HG03342 (cell line): ENCODE measurements around the gene SLC25A38.
"Not testable (repeated sequence)": the region's sequence is repeated elsewhere in the genome, so short reads cannot be mapped to it uniquely, and the experiment has no call there.

Experiments
- ATAC-seq: cut with Tn5 transposase; IDR thresholded peaks from one replicate; pipeline ENCODE4 v1.9.1; 2021; ENCODE audit warnings: mild to moderate bottlenecking, moderate library complexity; ENCODE audit not compliant: unreplicated experiment

SLC25A38 gene

GRCh38 chr3:39383045-39383880, at the start of gene SLC25A38:
SLC25A38 (plus strand) TSS chr3:39383370; CDS start chr3:39383725, 355 bp downstream.
- peak; percentile 73 for ATAC-seq

DNA sequence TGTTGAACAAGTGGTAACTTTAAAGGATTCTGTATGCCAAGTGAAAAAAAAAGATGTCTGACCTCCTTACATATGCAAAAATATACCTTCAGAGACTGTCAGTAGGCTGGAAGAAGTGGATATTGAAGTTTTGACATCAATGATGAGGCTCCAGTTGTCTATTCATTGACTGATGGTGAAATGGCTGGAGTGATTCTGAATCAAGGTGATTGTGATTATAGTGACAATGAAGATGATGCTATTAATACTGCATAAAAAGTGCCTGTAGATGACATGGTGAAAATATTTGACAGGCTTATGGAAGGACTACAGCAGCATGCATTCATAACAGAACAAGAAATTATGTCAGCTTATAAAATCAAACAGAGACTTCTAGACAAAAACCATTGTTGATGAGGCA, 49.6 kb upstream of the SLC25A38 start:
- ATAC-seq = no peak

GRCh38 chr3:39334205-39334604, 49.0 kb upstream of the SLC25A38 start:
- no peak for ATAC-seq

GRCh38 chr3:39338201-39338600, 45.0 kb upstream of the SLC25A38 start:
- ATAC-seq = no peak

DNA sequence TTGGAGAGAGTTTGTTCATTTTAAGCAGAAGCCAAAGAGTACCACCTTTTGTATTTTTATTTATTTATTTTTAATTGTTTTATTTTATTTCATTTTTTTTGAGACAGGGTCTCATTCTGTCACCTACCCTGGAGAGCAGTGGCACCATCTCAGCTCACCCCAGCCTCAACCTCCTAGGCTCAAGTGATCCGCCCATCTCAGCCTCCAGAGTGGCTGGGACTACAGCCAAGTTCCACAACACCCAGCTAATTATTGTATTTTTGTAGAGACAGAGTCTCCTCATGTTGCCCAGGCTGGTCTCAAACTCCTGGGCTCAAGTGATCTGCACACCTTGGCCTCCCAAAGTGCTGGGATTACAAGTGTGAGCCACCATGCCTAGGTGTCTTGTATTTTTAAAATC, 44.1 kb upstream of the SLC25A38 start:
- no peak for ATAC-seq

DNA sequence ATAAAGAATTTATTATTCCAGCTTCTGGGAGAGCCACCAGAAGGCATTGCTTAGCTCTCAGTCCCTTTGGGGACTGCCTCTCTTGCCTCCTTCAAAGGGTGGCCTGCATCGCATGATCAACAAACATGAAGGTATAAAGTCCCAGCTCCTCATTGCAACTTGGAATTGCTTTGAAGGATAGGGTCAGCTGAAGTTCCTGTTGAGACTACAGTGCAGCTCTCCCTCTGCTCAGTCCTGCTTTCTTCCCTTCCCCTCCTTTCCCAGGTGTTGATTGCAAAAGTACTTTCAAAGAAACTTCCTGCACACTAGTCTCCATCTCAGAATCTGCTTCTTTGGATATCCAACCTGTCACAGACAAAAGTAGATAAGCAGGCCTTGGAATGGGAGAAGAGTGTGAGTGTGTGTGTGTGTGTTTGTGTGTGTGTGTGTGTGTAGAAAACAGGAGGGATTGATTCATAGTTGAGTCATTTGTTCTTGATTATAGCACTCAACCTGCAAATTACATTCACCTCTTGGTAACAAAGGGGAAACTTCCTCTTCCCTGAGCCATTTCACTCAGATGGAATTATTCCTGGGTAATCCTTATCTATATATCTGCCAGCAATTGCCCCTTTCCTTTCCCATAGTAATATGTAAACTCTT, 40.0 kb upstream of the SLC25A38 start:
- no peak for ATAC-seq

DNA sequence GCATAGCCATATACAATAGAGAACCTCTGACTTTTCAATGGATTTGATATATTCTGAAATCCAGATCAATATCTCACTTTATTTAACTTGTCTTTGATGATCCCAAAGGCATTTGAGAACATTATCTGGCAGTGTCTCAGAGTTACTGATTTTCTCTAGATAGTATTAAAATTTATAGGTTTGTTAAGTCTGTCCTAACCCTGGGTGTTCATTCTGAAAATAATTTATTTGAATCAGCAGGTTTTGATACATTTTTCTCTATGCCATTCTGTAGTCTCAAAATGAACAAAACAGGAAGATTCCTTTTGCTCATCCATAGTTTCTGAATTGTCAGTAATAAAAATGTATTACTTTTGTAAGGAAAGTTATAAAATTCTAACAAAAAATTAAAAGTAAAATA, 39.4 kb upstream of the SLC25A38 start:
- no peak for ATAC-seq

DNA sequence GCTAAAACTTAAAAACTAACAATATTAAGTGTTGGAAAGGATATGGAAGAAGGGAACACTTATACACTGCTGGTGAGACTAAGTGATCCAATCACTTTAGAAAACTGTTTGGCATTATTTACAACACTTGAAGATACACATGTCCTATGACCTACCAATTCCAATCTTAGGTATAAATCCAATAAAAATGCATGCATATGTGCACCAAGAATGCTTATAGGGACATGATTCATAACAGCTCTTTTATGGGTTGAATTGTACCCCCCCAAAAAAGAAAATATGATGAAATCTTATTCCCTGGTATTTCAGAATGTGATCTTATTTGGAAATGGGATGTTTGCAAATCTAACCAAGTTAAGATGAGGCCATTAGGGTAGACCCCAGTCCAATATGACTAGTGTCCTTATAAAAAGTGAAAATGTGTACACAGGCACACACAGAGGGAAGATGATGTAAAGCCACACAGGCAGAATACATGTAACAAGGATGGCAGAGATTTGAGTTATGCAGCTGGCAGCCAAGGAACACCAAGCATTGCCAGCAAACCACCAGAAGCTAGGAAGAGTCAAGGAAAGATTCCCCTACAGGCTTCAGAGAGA, 38.3 kb upstream of the SLC25A38 start:
- no peak for ATAC-seq

DNA sequence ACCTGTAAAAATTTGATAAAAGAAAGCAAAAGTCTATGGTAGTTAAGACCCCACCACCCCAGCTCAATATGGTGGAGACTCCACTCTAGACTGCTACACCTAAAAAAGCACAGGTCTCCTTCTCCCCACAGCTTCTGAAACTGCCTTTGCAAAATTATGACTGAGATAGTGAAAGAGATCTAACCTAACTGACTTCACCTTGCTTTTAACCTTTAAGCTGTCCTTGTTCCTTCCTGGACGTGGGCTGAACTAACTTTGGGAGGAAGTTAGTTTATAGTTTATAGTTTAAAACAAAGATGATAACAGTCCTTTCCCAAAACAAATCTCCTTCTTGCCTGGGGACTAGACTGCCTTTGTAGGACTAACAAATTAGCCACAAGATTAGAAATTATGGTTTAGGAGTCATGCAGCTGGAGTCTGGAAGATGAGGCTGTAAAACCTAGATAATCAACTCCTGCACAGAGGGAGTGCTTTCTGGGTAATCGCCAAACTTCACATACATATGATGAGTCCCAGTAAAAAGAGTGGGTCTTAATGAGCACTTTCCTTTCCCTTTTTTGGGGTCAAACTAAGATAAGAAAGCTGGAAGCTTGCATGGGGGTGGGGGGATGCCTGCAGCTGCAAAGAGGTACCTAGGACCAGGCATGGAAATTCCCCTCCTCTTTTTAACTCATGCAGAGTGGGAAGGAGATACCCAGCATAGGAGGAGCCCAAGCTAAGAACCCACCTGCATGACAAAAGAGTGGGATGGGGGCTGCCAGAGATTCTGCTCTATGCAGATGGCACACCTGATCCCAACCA, 36.2 kb upstream of the SLC25A38 start:
- peak; percentile 85 for ATAC-seq

- ATAC-seq = no peak
Observed at GRCh38 chr3:39347586-39347876, 35.6 kb upstream of the SLC25A38 start.

DNA sequence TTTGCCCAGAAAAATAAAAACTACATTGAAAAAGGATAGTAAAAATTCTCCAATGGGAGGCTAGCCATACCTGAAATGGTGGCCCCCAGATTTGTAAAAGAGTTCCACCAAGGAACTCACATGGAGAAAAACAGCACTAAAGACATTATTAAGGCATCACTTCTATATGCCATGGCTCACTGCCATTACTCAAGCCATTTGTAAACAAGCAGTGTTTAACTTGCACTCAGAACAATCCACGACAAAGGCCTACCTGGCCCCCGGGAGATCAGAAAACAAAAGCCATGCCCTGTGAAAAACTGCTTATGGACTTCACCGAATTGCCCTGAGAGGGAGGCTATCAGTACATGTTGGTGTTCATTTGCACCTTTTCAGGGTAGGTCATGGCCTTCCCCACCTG, 34.1 kb upstream of the SLC25A38 start:
- no peak for ATAC-seq

DNA sequence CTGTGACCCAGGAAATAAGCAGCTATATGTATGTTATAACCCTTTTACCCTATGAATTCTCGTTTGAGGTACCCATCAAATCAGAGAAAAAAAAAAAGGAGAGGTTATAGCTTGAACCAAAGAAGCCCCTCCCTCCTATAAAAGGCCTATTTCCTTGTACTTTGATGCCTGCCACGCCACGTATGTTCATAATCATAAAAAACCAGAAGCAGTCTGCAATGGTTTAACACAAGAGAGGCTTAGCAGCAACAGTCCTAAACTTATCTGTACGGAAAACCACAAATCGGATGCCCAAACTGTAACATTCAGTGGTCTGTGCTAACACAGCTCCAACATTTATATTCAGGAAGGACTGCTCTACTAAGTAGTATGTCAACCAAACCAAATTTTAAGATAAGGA, 32.5 kb upstream of the SLC25A38 start:
- no peak for ATAC-seq

DNA sequence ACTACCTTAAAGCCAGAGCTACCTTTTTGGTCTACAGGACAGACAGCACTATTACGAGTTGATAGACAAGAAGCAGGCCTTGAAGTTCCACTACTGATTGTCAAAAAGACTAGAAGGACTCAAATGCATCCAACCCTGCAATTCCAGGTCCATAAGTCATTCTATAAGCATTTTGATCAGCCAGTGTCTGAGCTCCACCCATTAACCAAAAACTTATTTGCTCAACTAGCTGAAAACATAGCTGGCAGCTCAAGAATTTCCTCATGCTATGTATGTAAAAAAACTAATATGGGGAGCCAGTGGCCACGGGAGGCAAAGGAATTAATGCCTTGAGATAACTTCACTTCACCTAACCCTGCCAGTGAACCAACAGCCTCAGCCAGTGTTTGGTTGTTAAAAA, 32.0 kb upstream of the SLC25A38 start:
- not testable (repeated sequence) for ATAC-seq

- not testable (repeated sequence) for ATAC-seq
Observed at GRCh38 chr3:39353168-39353927, 29.8 kb upstream of the SLC25A38 start.

GRCh38 chr3:39358333-39358732, 24.8 kb upstream of the SLC25A38 start:
- ATAC-seq = no peak

GRCh38 chr3:39361252-39361927, 21.8 kb upstream of the SLC25A38 start:
- no peak for ATAC-seq

DNA sequence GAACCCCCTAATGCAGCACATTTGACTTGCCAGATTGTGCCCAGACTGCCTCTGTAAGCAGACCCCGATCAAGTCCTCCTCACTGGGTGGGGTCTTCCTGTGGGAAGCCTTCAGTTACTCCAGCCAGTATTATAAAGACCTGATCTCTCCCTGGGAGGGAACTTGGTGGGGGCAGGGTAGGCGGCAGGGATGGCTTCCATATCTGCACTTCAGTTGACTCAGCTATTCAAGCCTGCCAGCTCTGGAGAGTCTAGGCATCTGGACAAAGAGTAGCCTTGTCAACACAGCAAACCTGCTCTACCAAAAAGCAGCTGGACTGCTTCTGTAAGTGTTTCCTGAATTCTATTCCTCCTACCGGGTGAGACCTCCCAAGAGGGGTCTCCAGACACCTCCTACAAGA, 21.0 kb upstream of the SLC25A38 start:
- no peak for ATAC-seq

DNA sequence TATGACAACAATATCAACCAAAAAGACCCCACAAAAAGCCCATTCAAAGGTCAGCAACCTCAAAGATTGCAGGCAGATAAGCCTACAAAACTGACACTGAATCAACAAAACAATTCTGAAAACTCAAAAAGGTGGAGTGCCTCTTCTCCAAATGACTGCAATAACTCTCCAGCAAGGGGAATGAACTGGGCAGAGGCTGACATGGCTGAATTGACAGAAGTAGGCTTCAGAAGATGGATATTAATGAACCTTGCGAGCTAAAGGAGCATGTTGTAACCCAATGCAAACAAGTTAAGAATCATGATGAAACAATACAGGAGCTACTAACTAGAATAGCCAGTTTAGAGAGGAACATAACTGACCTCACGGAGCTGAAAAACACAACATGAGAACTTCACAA, 20.4 kb upstream of the SLC25A38 start:
- no peak for ATAC-seq

DNA sequence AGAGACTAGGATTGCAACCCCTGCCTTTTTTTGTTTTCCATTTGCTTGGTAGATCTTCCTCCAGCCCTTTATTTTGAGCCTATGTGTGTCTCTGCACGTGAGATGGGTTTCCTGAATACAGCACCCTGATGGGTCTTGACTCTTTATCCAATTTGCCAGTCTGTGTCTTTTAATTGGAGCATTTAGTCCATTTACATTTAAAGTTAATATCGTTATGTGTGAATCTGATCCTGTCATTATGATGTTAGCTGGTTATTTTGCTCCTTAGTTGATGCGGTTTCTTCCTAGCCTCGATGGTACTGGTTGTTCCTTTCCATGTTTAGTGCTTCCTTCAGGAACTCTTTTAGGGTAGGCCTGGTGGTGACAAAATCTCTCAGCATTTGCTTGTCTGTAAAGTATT, 12.7 kb upstream of the SLC25A38 start:
- ATAC-seq = not testable (repeated sequence)

DNA sequence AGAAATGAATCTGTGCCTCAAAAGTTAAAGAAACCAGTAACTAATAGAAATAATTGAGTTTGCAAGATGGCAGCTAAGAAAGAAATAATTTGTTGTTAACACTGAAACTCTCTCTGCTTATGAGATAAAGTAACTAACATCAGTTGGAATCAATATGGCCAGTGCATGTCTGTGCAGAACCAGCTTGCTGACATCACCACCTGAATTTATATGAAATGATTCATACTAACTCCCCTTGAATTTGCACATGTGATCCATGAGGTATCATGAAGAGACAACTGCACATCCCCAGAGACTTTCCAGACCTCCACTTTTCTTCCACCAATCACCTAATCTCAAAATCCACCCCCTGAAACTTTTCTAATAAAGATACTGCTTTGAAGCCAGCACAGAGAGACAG, 10.3 kb upstream of the SLC25A38 start:
- ATAC-seq = no peak
